ENCODE measurements around the gene TPSB2. TPM values are rescaled to one million over a fixed set of nuclear protein-coding genes. Genes with fewer than 3 reads are reported as not detected.

The TPSB2 gene
- polyA plus RNA-seq, 1 donor (not counting 4 experiments of a cell fraction or from before 2014, with no cell fraction given) = not detected

DNA sequence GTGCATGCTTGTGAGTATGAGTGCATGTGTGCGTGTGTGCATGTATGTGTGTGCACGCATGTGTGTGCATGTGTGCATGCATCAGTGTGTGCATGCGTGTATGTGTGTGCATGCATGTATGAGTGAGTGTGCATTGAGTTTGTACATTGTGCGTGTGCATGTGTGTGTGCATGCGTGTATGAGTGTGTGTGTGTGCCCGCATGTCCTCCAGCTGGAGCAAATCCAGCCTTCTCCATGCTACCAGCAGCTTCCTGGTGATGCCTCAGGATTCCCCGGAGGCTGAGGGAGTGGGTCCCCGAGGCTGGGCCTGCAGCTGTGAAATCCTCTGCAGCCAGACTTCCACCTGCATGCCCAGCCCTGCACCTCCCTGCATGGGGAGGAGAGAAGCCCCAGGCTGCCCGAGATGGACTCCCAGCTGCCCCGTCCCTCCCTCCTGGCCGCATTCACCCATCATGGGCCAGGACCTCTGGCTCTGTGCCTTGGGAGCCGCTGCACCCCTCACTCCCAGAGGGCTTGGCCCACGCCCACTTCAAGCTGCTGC, 35.2 kb upstream of the TPSB2 start:
- Histone ChIP-seq H3K36me3 (ENCODE audit: control insufficient read depth in 2 of 2, extremely low read depth in 1 of 2, insufficient read depth in 2 of 2, low read length in 2 of 2) (no peaks in the 10 kb centered on the region), H3K79me2 (ENCODE audit: control insufficient read depth, insufficient read depth, low read length) (no peaks in the 10 kb centered on the region), H3K27ac (ENCODE audit: control insufficient read depth, insufficient read depth, low read length) (no peak overlapping the region), H2AFZ (ENCODE audit: control insufficient read depth, low read length) (no peak overlapping the region), H3K4me2 (ENCODE audit: control insufficient read depth, extremely low read depth, insufficient read depth, low read depth, low read length) (no peak overlapping the region), H3K4me1 (ENCODE audit: control insufficient read depth, extremely low read depth, insufficient read depth, low read length) (no peaks in the 10 kb centered on the region), H3K9ac (ENCODE audit: control insufficient read depth, extremely low read depth, insufficient read depth, low read length) (no peak overlapping the region), H4K20me1 (ENCODE audit: control insufficient read depth, extremely low read depth, insufficient read depth, low read length) (no peaks in the 10 kb centered on the region), H3K4me3 (ENCODE audit: control insufficient read depth in 2 of 3, extremely low read depth in 1 of 3, insufficient read depth in 2 of 3, low read depth in 1 of 3, low read length in 3 of 3) (no peak overlapping the region), H3K27me3 (ENCODE audit: control insufficient read depth, extremely low read depth, insufficient read depth, low read length) (peaks cover 33% of the 10 kb centered on the region), H3K9me3 (ENCODE audit: control insufficient read depth, low read depth, low read length) (peaks cover 2% of the 10 kb centered on the region), H3K9me1 (ENCODE audit: control insufficient read depth, extremely low read depth, insufficient read depth, low read length) (no peaks in the 10 kb centered on the region)
- no peak for FAIRE-seq
- no peak for DNase-seq (ENCODE audit: low read depth, low spot score)
- dilution Hi-C loops (cut with MboI; ENCODE audit: extremely low pct_ligation_motif_present, low sequenced_read_pairs) = no loop called here
- TF ChIP-seq EZH2 (IDR thresholded peaks at IDR 0.05; ENCODE audit: low read length) = no peak
- TF ChIP-seq, protein P1, sequence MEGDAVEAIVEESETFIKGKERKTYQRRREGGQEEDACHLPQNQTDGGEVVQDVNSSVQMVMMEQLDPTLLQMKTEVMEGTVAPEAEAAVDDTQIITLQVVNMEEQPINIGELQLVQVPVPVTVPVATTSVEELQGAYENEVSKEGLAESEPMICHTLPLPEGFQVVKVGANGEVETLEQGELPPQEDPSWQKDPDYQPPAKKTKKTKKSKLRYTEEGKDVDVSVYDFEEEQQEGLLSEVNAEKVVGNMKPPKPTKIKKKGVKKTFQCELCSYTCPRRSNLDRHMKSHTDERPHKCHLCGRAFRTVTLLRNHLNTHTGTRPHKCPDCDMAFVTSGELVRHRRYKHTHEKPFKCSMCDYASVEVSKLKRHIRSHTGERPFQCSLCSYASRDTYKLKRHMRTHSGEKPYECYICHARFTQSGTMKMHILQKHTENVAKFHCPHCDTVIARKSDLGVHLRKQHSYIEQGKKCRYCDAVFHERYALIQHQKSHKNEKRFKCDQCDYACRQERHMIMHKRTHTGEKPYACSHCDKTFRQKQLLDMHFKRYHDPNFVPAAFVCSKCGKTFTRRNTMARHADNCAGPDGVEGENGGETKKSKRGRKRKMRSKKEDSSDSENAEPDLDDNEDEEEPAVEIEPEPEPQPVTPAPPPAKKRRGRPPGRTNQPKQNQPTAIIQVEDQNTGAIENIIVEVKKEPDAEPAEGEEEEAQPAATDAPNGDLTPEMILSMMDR (optimal IDR thresholded peaks at IDR 0.05 in 1 of 3, IDR thresholded peaks at IDR 0.05 in 1 of 3, conservative IDR thresholded peaks at IDR 0.05 in 1 of 3; ENCODE audit: extremely low read depth in 1 of 3, insufficient read depth in 2 of 3, low read length in 3 of 3) = no peak

DNA sequence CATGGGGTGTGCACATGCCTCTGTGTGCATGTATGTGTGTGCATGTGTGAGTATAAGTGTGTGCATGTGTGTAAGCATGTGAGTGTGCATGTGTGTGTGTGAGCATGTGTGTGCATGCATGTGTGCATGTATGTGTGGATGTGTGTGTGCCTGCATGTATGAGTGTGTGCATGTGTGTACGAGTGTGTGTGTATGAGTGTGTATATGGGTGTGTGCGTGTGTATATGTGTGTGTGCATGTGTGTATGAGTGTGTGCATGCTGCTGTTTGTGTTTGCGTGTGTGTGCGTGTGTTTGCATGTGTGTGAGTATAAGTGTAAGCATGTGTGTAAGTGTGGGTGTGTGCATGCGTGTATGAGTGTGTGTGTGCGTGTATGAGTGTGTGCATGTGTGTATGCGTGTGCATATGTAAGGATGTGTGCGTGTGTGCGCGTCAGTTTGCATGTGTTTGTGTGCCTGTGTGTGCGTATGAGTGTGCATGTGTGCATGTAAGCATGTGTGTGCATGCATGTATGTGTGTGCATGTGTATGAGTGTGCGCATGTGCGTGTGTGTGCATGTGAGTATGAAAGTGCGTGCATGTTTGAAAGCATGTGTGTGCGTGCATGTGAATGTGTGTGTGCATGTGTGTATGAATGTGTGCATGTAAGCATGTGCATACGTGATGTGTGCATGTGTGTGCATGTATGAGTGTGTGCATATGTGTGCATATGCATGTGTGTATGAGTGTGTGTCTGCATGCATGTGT, 34.5 kb upstream of the TPSB2 start:
- FAIRE-seq = no peak
- dilution Hi-C loops (cut with MboI; ENCODE audit: extremely low pct_ligation_motif_present, low sequenced_read_pairs) = no loop called here

More for the DNA sequence above, 34.5 kb upstream of the TPSB2 start:
- H3K4me2 ChIP-seq (ENCODE audit: control insufficient read depth, extremely low read depth, insufficient read depth, low read depth, low read length) = no peak overlapping the region
- no peaks in the 10 kb centered on the region for H3K79me2 ChIP-seq (ENCODE audit: control insufficient read depth, insufficient read depth, low read length)
- no peak overlapping the region for H3K4me3 ChIP-seq (ENCODE audit: control insufficient read depth in 2 of 3, extremely low read depth in 1 of 3, insufficient read depth in 2 of 3, low read depth in 1 of 3, low read length in 3 of 3)
- H2AFZ ChIP-seq (ENCODE audit: control insufficient read depth, low read length) = no peak overlapping the region
- no peaks in the 10 kb centered on the region for H3K4me1 ChIP-seq (ENCODE audit: control insufficient read depth, extremely low read depth, insufficient read depth, low read length)
- H4K20me1 ChIP-seq (ENCODE audit: control insufficient read depth, extremely low read depth, insufficient read depth, low read length) = no peaks in the 10 kb centered on the region
- TF ChIP-seq EZH2 (IDR thresholded peaks at IDR 0.05; ENCODE audit: low read length) = no peak
- TF ChIP-seq, protein P1 (optimal IDR thresholded peaks at IDR 0.05 in 1 of 3, IDR thresholded peaks at IDR 0.05 in 1 of 3, conservative IDR thresholded peaks at IDR 0.05 in 1 of 3; ENCODE audit: extremely low read depth in 1 of 3, insufficient read depth in 2 of 3, low read length in 3 of 3) = no peak
- peaks cover 40% of the 10 kb centered on the region for H3K27me3 ChIP-seq (ENCODE audit: control insufficient read depth, extremely low read depth, insufficient read depth, low read length)
- no peaks in the 10 kb centered on the region for H3K9me1 ChIP-seq (ENCODE audit: control insufficient read depth, extremely low read depth, insufficient read depth, low read length)
- H3K9me3 ChIP-seq (ENCODE audit: control insufficient read depth, low read depth, low read length) = peaks cover 2% of the 10 kb centered on the region
- H3K36me3 ChIP-seq (ENCODE audit: control insufficient read depth in 2 of 2, extremely low read depth in 1 of 2, insufficient read depth in 2 of 2, low read length in 2 of 2) = no peaks in the 10 kb centered on the region
- H3K27ac ChIP-seq (ENCODE audit: control insufficient read depth, insufficient read depth, low read length) = no peak overlapping the region
- no peak overlapping the region for H3K9ac ChIP-seq (ENCODE audit: control insufficient read depth, extremely low read depth, insufficient read depth, low read length)
- no peak for DNase-seq (ENCODE audit: low read depth, low spot score)

All from keratinocyte (primary cell).